A673 (cell line): ENCODE measurements around the gene SYNRG. TPM values are rescaled to one million over a fixed set of nuclear protein-coding genes. Genes with fewer than 3 reads are reported as not detected.

ENCODE experiments used
- Bru-seq: library from RNA; stranded (reverse); fragments of 400-500 nt; gene quantifications from one replicate; lab custom pipeline; 2021; lab: Mats Ljungman, UMichigan
- BruChase-seq, 2 experiments: library from RNA; stranded (reverse); fragments of 400-500 nt; gene quantifications; one replicate each; lab custom pipeline; 2021; lab: Mats Ljungman, UMichigan
- BruUV-seq: library from RNA; stranded (reverse); fragments of 400-500 nt; replicated peaks from 2 replicates; lab custom pipeline; 2021; lab: Mats Ljungman, UMichigan
- CTCF ChIA-PET: fragments of 300-600 bp; sonication (Branson Sonifier 250); formaldehyde crosslinking; loops from one replicate; lab custom pipeline; 2022; ENCODE audit warnings: antibody characterized with exemption; lab: Charles Lee
- POLR2A ChIA-PET: fragments of 300-600 bp; sonication (Branson Sonifier 250); formaldehyde crosslinking; loops from one replicate; lab custom pipeline; 2022; ENCODE audit warnings: antibody characterized with exemption; ENCODE audit not compliant: low non-redundant PET; lab: Charles Lee
- DNase-seq: peaks from one replicate; pipeline ENCODE4 v3.0.0-alpha.2; 2015; ENCODE audit warnings: low spot score
- H3K27ac ChIP-seq: fragments of 200-600 bp; sonication (generic); 2 replicates; pipeline ENCODE4 v1.5.1; 2016; ENCODE audit warnings: mixed run types, low read depth, mild to moderate bottlenecking, mixed read lengths, antibody characterized with exemption, low read length; ENCODE audit not compliant: poor library complexity, severe bottlenecking
- H3K27me3 ChIP-seq: fragments of 200-600 bp; sonication (generic); replicated peaks from 2 replicates; pipeline ENCODE4 v1.6.1; 2017; ENCODE audit warnings: mixed run types, low read depth, mild to moderate bottlenecking, mixed read lengths, antibody characterized with exemption, low read length; ENCODE audit not compliant: insufficient read depth, poor library complexity
- H3K36me3 ChIP-seq: fragments of 200-600 bp; sonication (generic); 2 replicates; pipeline ENCODE4 v1.6.1; 2016; ENCODE audit warnings: mixed run types, mild to moderate bottlenecking, mixed read lengths, antibody characterized with exemption, low read length; ENCODE audit not compliant: insufficient read depth, poor library complexity, severe bottlenecking
- H3K4me1 ChIP-seq: fragments of 200-600 bp; sonication (generic); 2 replicates; pipeline ENCODE4 v1.6.1; 2017; ENCODE audit warnings: mixed run types, mild to moderate bottlenecking, mixed read lengths, antibody characterized with exemption, low read length; ENCODE audit not compliant: insufficient read depth, poor library complexity, severe bottlenecking
- H3K4me3 ChIP-seq: fragments of 200-600 bp; sonication (generic); 2 replicates; pipeline ENCODE4 v1.5.1; 2016; ENCODE audit warnings: low read depth, mixed run types, mild to moderate bottlenecking, mixed read lengths, low read length; ENCODE audit not compliant: poor library complexity, severe bottlenecking
- H3K9me3 ChIP-seq: fragments of 200-600 bp; sonication (generic); 2 replicates; pipeline ENCODE4 v1.6.1; 2016; ENCODE audit warnings: mixed run types, low read depth, mild to moderate bottlenecking, mixed read lengths, antibody characterized with exemption, low read length; ENCODE audit not compliant: poor library complexity, severe bottlenecking
- EZH2 ChIP-seq: fragments of 200-600 bp; sonication (generic); IDR thresholded peaks from 2 replicates; pipeline ENCODE4 v1.6.1; 2017; ENCODE audit warnings: borderline replicate concordance, low read depth, mild to moderate bottlenecking, mixed read lengths, antibody characterized with exemption, low read length; ENCODE audit not compliant: poor library complexity, severe bottlenecking
- intact Hi-C: fragments of 100-400 bp; cut with micrococcal nuclease; formaldehyde crosslinking; loops from one replicate; pipeline ENCODE4 v1.10.0; 2022; ENCODE audit not compliant: unreplicated experiment
- long read RNA-seq: library from polyadenylated mRNA; stranded (forward); transcript quantifications from one replicate; pipeline ENCODE4 v2.0.0, GENCODE V29; 2022
- total RNA-seq: library from RNA; stranded (reverse); gene quantifications from 2 replicates; pipeline ENCODE4 v1.2.3, GENCODE V29; 2021
- TF ChIP-seq, protein P1 (sequence below): fragments of 300-800, 200-600 bp; sonication (generic); conservative IDR thresholded peaks from 2 replicates; pipeline ENCODE4 v1.5.1; 2017; ENCODE audit warnings: low read depth, mild to moderate bottlenecking, antibody characterized with exemption, low read length, moderate library complexity, mixed read lengths

Gene SYNRG, protein sequence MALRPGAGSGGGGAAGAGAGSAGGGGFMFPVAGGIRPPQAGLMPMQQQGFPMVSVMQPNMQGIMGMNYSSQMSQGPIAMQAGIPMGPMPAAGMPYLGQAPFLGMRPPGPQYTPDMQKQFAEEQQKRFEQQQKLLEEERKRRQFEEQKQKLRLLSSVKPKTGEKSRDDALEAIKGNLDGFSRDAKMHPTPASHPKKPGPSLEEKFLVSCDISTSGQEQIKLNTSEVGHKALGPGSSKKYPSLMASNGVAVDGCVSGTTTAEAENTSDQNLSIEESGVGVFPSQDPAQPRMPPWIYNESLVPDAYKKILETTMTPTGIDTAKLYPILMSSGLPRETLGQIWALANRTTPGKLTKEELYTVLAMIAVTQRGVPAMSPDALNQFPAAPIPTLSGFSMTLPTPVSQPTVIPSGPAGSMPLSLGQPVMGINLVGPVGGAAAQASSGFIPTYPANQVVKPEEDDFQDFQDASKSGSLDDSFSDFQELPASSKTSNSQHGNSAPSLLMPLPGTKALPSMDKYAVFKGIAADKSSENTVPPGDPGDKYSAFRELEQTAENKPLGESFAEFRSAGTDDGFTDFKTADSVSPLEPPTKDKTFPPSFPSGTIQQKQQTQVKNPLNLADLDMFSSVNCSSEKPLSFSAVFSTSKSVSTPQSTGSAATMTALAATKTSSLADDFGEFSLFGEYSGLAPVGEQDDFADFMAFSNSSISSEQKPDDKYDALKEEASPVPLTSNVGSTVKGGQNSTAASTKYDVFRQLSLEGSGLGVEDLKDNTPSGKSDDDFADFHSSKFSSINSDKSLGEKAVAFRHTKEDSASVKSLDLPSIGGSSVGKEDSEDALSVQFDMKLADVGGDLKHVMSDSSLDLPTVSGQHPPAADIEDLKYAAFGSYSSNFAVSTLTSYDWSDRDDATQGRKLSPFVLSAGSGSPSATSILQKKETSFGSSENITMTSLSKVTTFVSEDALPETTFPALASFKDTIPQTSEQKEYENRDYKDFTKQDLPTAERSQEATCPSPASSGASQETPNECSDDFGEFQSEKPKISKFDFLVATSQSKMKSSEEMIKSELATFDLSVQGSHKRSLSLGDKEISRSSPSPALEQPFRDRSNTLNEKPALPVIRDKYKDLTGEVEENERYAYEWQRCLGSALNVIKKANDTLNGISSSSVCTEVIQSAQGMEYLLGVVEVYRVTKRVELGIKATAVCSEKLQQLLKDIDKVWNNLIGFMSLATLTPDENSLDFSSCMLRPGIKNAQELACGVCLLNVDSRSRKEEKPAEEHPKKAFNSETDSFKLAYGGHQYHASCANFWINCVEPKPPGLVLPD (N-terminal part only)
- total RNA-seq (21.3 and 22.5 TPM in 2 replicates), Bru-seq, nascent RNA (percentile 65 among the genes with signal in this experiment), BruChase-seq, experiment 1, labeled RNA remaining after a 2-hour chase (percentile 62 among the genes with signal in this experiment), BruChase-seq, experiment 2, labeled RNA remaining after a 6-hour chase (percentile 61 among the genes with signal in this experiment)
- long read RNA-seq, full-length matches to known transcripts: 1 of 39 reads
- long read RNA-seq, partial matches to known transcripts: 10 of 39 reads
- long read RNA-seq, other reads (novel, unspliced or antisense): 28 of 39 reads

DNA sequence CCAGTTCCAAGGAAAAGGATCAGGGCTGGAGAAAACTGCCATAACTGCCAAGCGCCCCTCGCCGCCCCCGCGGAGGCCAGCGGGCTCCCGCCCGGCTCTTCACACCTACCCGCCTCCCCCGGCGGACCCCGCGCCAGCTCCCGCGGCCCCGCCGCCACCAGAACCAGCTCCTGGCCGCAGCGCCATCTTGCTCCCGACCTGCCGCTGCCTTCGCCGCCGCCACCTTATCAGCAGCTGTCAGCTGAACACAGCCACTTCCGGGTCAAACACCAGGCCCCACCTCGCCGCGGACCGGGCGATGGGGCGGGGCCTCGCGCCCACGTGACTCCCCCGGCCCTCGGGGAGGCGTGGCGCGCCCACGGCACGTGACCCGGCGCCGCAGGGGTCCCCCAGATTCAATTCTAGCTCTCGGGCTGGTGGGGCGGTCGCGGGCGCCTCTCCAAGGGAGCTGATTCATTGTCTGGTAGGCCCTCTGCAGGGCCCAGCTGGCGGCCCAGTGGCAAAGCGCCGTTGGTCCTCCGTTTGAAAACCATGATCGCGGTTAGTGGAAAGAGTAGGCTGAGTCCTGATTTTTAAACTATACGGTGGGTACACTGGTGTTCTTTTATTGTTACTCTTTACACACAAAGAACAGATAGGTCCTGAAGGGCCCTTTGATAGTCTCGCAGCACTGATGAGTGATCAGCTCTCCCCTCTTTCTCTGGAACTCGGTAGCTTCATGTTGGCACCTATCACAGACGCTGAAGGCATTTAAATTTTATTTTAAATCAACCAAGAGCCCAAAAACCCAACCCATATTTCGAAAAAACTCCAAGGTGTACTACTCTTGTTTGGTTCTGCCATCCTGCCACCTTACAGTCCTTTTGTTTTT is at the start of gene SYNRG:
Gene SYNRG (minus strand): TSS at position 249 of the 871 bp plus-strand sequence. CDS start 63 bp downstream, at position 186.
- TSS peak; percentile 97 for BruUV-seq
- H3K4me1 ChIP-seq: no peaks in the 10 kb centered on the region
- peak within 1 kb of the TSS; percentile 90 for H3K27ac ChIP-seq
- POLR2A ChIA-PET: no interaction called here
- no peaks in the 10 kb centered on the region for H3K9me3 ChIP-seq
- CTCF ChIA-PET: no interaction called here
- H3K27me3 ChIP-seq: no peaks in the 10 kb centered on the region
- no peak for TF ChIP-seq EZH2
- TF ChIP-seq, protein P1, sequence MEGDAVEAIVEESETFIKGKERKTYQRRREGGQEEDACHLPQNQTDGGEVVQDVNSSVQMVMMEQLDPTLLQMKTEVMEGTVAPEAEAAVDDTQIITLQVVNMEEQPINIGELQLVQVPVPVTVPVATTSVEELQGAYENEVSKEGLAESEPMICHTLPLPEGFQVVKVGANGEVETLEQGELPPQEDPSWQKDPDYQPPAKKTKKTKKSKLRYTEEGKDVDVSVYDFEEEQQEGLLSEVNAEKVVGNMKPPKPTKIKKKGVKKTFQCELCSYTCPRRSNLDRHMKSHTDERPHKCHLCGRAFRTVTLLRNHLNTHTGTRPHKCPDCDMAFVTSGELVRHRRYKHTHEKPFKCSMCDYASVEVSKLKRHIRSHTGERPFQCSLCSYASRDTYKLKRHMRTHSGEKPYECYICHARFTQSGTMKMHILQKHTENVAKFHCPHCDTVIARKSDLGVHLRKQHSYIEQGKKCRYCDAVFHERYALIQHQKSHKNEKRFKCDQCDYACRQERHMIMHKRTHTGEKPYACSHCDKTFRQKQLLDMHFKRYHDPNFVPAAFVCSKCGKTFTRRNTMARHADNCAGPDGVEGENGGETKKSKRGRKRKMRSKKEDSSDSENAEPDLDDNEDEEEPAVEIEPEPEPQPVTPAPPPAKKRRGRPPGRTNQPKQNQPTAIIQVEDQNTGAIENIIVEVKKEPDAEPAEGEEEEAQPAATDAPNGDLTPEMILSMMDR: peak; percentile 37
- DNase-seq: peak; percentile 91
- H3K36me3 ChIP-seq: peaks cover 3% of the 10 kb centered on the region
- peak within 1 kb of the TSS; percentile 85 for H3K4me3 ChIP-seq
- intact Hi-C loops: loop anchor here (10.0 kb wide), 1 partner anchor 255 kb away; no protein-coding TSS in a partner anchor

- CTCF ChIA-PET: no interaction called here
- POLR2A ChIA-PET: no interaction called here
- no peak overlapping the region for H3K4me3 ChIP-seq
- H3K4me1 ChIP-seq: no peaks in the 10 kb centered on the region
- TF ChIP-seq, protein P1: no peak
- TF ChIP-seq EZH2: no peak
- H3K27ac ChIP-seq: no peak overlapping the region
- intact Hi-C loops: no loop called here
- no peaks in the 10 kb centered on the region for H3K27me3 ChIP-seq
- no peaks in the 10 kb centered on the region for H3K36me3 ChIP-seq
- DNase-seq: no peak
- H3K9me3 ChIP-seq: no peaks in the 10 kb centered on the region
- no TSS peak for BruUV-seq
Measured at GRCh38 chr17:37657202-37657601, 48.0 kb upstream of the SYNRG start.
